HepG2 (cell line): ENCODE measurements around the gene UNC13D. TPM values are rescaled to one million over a fixed set of nuclear protein-coding genes. Genes with fewer than 3 reads are reported as not detected.
A peak's percentile ranks its signal among the peaks of the same experiment; 100 is the strongest.

Experiments used
- ATF7-NPFF ChIP-seq: sonication (generic); formaldehyde crosslinking; IDR thresholded peaks from 2 replicates; pipeline ENCODE4 v1.8.1; 2023; ENCODE audit warnings: mild to moderate bottlenecking, low read depth, missing genetic modification reagents, moderate library complexity
- CBX5 ChIP-seq: sonication (generic); formaldehyde crosslinking; IDR thresholded peaks from 2 replicates; pipeline ENCODE4 v1.4.0; 2020; ENCODE audit warnings: missing genetic modification reagents, borderline replicate concordance
- DR1 ChIP-seq: sonication (generic); formaldehyde crosslinking; IDR thresholded peaks from 2 replicates; pipeline ENCODE4 v1.8.0; 2021; ENCODE audit warnings: mild to moderate bottlenecking, missing genetic modification reagents, inconsistent platforms
- ETV5 ChIP-seq: IDR thresholded peaks from 2 replicates; pipeline ENCODE4 v1.6.1; 2018; ENCODE audit warnings: missing biosample characterization, missing genetic modification reagents, inconsistent platforms, borderline replicate concordance
- MLXIP ChIP-seq: sonication (generic); formaldehyde crosslinking; IDR thresholded peaks from 2 replicates; pipeline ENCODE4 v1.9.0; 2021; ENCODE audit warnings: missing genetic modification reagents, borderline replicate concordance
- MXI1 ChIP-seq: IDR thresholded peaks from 3 replicates; pipeline ENCODE4 v1.6.1; 2012; ENCODE audit warnings: low read depth, low read length, inconsistent platforms, borderline replicate concordance
- MYPOP ChIP-seq: sonication (generic); formaldehyde crosslinking; IDR thresholded peaks from 2 replicates; pipeline ENCODE4 v1.8.1; 2023; ENCODE audit warnings: mild to moderate bottlenecking, moderate library complexity, missing genetic modification reagents
- NFYC ChIP-seq: IDR thresholded peaks from 2 replicates; pipeline ENCODE4 v1.6.1; 2016; ENCODE audit warnings: missing genetic modification reagents, missing compliant biosample characterization
- NONO ChIP-seq, 2 experiments: fragments of 450-650 bp in 1 of 2; sonication (generic) in 1 of 2; formaldehyde crosslinking in 1 of 2; IDR thresholded peaks in 1 of 2; conservative IDR thresholded peaks in 1 of 2; 2 replicates each; pipeline versions ENCODE4 v1.6.1 to v1.8.0; 2017 to 2022; ENCODE audit warnings: mild to moderate bottlenecking in 1 of 2, missing genetic modification reagents in 1 of 2, moderate library complexity in 1 of 2
- POLR2AphosphoS2 ChIP-seq: IDR thresholded peaks from 2 replicates; pipeline ENCODE4 v1.6.1; 2011; ENCODE audit warnings: low read depth, low read length, improper control_type of control experiment
- SALL1 ChIP-seq: sonication (generic); formaldehyde crosslinking; IDR thresholded peaks from 2 replicates; pipeline ENCODE4 v1.8.0; 2022; ENCODE audit warnings: mild to moderate bottlenecking, missing genetic modification reagents
- SP140L ChIP-seq: sonication (generic); formaldehyde crosslinking; IDR thresholded peaks from 2 replicates; pipeline ENCODE4 v1.4.0; 2020; ENCODE audit warnings: missing genetic modification reagents, borderline replicate concordance
- TEAD3 ChIP-seq: optimal IDR thresholded peaks from 2 replicates; pipeline ENCODE3; 2016; ENCODE audit warnings: borderline replicate concordance
- THAP8 ChIP-seq: sonication (generic); formaldehyde crosslinking; IDR thresholded peaks from 2 replicates; pipeline ENCODE4 v1.5.1; 2020; ENCODE audit warnings: missing genetic modification reagents, mild to moderate bottlenecking, borderline replicate concordance
- XRCC5 ChIP-seq: fragments of 200-400 bp; formaldehyde crosslinking; optimal IDR thresholded peaks from 2 replicates; pipeline ENCODE3; 2017; ENCODE audit warnings: mild to moderate bottlenecking, low read length
- ZBTB21 ChIP-seq: sonication (generic); formaldehyde crosslinking; IDR thresholded peaks from 2 replicates; pipeline ENCODE4 v1.4.0; 2020; ENCODE audit warnings: missing genetic modification reagents
- ZFP91 ChIP-seq: sonication (generic); formaldehyde crosslinking; IDR thresholded peaks from 2 replicates; pipeline ENCODE4 v1.9.0; 2022; ENCODE audit warnings: missing genetic modification reagents, mild to moderate bottlenecking, borderline replicate concordance
- polyA plus RNA-seq, 8 experiments: library from polyadenylated mRNA; depleted of rRNA in 3 of 8; stranded (reverse) in 7 of 8; unstranded in 1 of 8; fragments of >200 nt; fragmentation: Illumina TruSeq in 4 of 8; extraction: Trizol in 4 of 8; gene quantifications; 2 replicates each; pipeline versions ENCODE4 v1.2.1 to v1.2.3, GENCODE V29; 2011 to 2016; ENCODE audit warnings: low read depth in 4 of 8, missing spikeins in 1 of 8, mixed read lengths in 1 of 8; ENCODE audit not compliant: insufficient read depth in 1 of 8
- total RNA-seq, 5 experiments: library from RNA; depleted of rRNA; stranded (reverse); fragments of >200 nt; fragmentation: Illumina TruSeq; extraction: Trizol; gene quantifications; 2 replicates each; pipeline ENCODE4 v1.2.3, GENCODE V29; 2016; ENCODE audit warnings: low read depth in 1 of 5
- TF ChIP-seq, protein P1 (sequence below): sonication (generic); formaldehyde crosslinking; IDR thresholded peaks from 2 replicates; pipeline ENCODE4 v1.8.1; 2023; ENCODE audit warnings: mild to moderate bottlenecking, missing genetic modification reagents
- TF ChIP-seq, protein P2 (sequence below): sonication (generic); formaldehyde crosslinking; IDR thresholded peaks from 2 replicates; pipeline ENCODE4 v1.4.0; 2020; ENCODE audit warnings: missing genetic modification reagents

The UNC13D gene
- total and polyA plus RNA-seq, 2 of the 13 experiments (the other 11 are each of a cell fraction or from before 2014, with no cell fraction given) = 29.7 to 42.7 TPM

DNA sequence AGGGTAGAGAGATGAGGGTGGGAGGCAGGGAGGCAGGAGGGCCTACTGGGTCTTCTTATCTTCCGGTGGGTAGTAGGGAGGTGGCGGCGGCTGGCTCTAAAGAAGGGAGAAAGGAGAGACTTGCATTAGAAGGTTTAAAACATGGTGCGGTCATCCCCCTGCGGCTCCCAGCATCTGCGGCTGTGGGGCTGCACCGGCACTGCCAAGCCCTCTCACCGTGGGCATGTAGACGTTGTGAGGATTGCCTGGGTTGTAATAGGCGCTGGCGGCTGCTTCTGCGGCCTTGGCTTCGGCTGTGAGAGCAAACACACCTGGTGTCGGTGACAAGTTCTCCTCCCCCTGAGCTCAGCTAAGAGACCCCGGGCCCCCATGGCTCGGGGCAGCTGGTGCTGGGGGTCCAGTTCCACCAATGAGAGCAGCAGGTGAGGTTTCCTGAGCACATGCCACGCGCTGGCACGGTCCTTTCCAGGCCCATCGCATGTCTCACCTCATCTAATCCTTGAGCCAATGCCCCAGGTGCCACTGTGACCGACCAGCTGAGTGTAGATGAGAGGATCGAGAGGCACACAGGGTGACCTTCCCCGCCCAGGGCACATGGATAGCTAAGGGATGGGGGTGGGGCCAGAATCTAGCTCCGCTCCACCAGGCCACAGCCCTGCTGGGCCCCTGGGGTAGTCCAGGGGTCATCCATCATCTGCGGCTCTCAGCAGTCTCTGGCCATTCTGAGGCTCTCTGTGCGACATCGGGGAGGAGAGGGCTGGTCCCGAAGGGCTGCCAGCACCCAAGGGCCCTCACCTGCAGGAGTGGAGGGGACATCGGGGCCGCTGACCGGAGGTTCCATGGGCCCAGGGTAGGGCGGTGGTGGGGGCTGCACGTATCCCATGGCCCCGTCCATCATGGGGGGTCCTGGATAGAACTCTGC, 2.7 kb upstream of the UNC13D start (continued):
- TF ChIP-seq ZFP91 (peak; percentile 95), DR1 (CRISPR knock-in tag) (peak; percentile 60), NFYC (CRISPR knock-in tag) (peak; percentile 71), MXI1 (peak; percentile 93; the same call in 2 of the 3 replicates), THAP8 (no peak), MYPOP (peak; percentile 75), SALL1 (CRISPR knock-in tag) (peak; percentile 98), ATF7-NPFF (CRISPR knock-in tag) (peak; percentile 88), CBX5 (CRISPR knock-in tag) (no peak), POLR2AphosphoS2 (no peak), SP140L (no peak), ETV5 (CRISPR knock-in tag) (peak; percentile 61; the same call in 1 of the 2 replicates), ZBTB21 (CRISPR knock-in tag) (peak; percentile 55; the same call in 1 of the 2 replicates), TEAD3 (CRISPR knock-in tag) (peak; percentile 83), MLXIP (CRISPR knock-in tag) (0 out of 2 replicates have a peak, but pooled peaks have one; percentile 43), NONO (IDR thresholded peaks at IDR 0.05) (no peak), NONO (CRISPR knock-in tag; conservative IDR thresholded peaks at IDR 0.05) (peak; percentile 92), XRCC5 (peak; percentile 91)
- TF ChIP-seq, protein P1, sequence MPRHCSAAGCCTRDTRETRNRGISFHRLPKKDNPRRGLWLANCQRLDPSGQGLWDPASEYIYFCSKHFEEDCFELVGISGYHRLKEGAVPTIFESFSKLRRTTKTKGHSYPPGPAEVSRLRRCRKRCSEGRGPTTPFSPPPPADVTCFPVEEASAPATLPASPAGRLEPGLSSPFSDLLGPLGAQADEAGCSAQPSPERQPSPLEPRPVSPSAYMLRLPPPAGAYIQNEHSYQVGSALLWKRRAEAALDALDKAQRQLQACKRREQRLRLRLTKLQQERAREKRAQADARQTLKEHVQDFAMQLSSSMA (CRISPR knock-in tag) = peak; percentile 84; the same call in 1 of the 2 replicates
- TF ChIP-seq, protein P2, sequence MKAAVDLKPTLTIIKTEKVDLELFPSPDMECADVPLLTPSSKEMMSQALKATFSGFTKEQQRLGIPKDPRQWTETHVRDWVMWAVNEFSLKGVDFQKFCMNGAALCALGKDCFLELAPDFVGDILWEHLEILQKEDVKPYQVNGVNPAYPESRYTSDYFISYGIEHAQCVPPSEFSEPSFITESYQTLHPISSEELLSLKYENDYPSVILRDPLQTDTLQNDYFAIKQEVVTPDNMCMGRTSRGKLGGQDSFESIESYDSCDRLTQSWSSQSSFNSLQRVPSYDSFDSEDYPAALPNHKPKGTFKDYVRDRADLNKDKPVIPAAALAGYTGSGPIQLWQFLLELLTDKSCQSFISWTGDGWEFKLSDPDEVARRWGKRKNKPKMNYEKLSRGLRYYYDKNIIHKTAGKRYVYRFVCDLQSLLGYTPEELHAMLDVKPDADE (CRISPR knock-in tag) = no peak
